GM18517 (cell line): Measurements from ENCODE around the gene HES6.
A peak's percentile ranks its signal among the peaks of the same experiment; 100 is the strongest.

ENCODE experiments used
- ATAC-seq: cut with Tn5 transposase; IDR thresholded peaks from one replicate; pipeline ENCODE4 v1.9.1; 2021; ENCODE audit warnings: mild to moderate bottlenecking, moderate library complexity; ENCODE audit not compliant: unreplicated experiment

HES6 gene

DNA sequence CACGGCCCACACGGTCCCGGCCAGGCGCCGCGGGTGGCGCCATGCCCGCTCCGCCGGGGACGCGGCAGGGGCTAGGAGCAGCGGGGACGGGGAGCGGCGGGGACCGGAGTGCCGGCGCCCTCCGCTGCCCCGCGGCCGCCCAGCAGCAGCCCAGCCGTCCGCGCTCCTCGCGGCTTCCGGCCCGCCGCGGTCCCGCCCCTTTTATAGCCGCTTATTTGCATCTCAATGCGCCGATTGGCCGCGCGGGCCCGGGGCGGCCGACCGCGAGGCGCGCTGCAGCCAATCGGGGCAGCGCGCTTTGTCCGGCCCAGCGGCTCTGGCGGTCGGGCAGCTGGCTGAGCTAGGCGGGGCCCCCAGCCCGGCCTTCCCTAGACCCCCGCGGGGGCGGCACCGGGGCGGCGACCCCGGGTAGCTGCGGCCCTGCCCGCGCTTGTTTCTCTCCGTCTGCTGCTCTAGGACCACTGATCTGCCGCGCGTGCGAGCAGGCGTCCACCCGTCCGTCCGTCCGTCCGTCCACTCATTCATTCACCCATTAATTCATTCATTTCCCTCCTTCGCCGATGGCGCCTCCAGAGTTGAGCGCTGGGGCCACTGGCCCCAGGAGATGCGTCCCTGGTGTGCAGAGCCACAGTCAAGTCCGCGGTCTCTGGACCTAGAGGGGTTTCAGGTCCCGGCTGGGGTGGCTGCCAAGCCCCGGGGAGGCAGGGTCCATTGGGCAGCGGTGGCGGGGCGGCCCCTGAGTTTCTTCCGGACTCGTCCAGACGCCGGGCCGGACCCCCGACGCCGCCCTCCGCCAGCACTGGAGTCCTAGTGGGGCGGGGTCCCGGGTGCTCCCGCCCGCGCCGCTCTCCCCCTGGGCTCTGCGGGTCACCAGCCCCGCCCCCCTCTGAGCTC, at the start of gene HES6:
Gene HES6 (minus strand): TSS at position 176 of the 894 bp plus-strand sequence. CDS start 133 bp downstream, at position 43.
- peak; percentile 78 for ATAC-seq

DNA sequence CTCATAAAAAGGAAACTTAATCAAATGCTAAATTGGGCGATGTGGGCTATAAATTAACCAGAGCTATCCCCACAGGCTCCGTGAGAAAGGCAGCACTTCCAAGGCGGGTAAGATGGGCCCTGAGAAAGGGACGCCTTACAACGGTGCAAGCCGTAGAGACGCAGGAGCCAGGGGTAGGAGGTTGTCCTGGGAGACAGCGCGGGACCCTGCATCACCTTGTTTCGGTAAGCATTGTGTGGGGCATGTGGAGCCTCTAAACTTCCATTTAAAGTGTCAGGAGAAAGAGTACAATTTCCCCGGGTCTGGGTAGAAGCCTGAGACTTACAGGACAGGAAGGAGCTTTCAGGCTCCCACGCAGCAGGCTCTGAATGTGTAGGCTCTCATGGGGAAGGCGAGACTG, 49.7 kb upstream of the HES6 start:
- no peak for ATAC-seq

DNA sequence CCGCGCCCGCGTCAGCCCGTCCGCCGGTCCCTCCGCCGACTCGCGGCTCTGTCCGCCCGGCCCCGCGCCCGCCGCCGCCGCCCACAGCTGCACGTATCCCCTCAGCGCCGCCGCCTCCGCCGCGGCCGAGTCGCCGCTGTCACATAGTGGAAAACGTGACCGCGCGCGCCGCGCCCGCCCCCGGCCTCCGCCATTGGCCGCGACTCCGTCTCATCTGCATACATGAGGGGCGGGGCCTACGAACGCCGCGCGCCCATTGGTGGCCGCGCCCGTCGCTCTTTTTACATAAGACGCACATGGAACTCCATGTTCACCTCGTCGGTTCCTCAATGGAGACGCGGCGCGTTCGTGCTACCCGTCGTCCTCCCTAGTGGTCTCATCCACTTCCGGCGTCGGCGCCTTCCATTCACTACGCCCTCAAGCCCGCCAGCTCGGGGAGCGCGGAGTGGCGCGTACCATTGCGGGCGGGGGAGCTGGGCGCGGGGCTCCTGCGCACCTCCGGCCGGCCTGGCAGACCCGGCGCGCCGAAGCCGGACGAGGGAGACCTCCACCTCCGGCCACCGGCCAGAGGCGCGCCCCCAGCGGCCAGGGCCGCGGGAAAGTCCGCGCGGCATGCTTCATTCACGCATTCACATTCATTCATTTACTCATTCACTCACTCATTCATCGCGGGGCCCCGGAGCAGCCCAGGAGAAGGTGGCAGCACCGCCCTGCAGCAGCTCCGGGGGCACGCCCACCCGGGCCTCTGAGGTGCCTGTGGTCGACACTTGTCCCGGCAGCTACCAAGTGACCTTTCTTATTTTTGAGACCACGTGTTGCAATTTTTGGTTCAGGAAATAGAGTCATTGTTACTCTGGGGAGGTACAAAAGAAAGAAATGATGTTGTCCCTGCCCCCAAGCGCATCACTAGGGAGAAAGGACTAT, 49.1 kb upstream of the HES6 start:
- ATAC-seq, result peak; percentile 90

- ATAC-seq, result no peak
Measured at GRCh38 chr2:238287737-238288649, 48.2 kb upstream of the HES6 start, which contains the start of gene PER2. TSS of gene PER2 (minus strand) at chr2:238288610. CDS start at chr2:238277936, 10,674 bp downstream.

DNA sequence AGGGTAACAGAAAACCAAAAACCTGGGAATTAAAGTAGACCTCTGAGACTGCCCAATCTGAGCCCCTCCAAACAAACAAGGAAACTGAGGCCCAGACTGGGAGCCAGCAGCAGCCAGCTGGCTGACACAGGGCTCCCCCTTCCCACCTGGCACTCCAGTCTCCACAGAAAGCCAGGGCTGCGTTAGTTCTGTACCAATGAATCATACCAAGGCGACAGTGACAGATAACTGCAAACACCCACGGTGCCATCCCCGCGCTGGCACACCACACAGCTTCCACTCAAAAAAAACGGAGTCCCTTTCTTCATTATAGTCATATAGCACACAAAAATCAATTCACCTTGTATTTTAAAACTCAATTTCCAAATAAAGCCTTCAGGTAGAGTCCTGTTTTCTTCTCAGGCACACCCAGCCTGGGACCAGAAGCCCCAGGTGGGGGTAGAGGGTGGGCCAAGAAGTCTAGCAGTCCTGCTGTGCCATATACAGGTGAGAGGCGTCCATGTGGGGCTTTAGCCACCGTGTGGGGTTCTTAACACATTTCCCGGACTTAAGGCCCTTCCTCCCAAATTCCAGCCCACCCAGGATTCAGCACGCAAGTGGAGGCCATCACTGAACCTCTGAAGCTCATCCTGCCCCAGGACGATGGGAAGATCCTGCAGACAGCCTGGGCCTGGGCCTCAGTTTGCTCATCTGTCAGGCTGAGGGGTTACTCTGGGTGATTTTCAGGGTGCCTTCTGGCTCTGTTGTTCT, 47.3 kb upstream of the HES6 start:
- ATAC-seq, result no peak

DNA sequence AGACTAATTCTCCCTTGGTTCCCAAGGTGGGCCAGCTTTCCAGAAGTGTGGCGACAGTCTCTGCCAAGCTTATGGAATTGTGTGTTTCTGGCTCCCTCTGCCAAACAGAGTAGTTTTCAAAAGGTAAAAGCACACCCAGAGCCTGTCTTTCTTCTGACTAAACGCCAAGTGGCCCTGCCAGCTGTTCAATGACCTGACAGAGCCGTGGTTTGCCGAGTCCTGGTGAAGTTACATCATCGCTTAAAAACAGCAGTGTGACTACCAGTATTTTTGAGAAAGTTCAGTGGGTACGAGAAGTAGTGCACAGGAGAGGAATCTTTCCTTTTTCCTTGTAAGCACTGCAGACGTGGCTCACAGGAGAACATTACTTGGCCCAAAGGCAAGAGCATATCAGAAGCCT, 46.7 kb upstream of the HES6 start:
- no peak for ATAC-seq

GRCh38 chr2:238286095-238286494, 46.3 kb upstream of the HES6 start:
- no peak for ATAC-seq

GRCh38 chr2:238285653-238286082, 45.8 kb upstream of the HES6 start:
- no peak for ATAC-seq

DNA sequence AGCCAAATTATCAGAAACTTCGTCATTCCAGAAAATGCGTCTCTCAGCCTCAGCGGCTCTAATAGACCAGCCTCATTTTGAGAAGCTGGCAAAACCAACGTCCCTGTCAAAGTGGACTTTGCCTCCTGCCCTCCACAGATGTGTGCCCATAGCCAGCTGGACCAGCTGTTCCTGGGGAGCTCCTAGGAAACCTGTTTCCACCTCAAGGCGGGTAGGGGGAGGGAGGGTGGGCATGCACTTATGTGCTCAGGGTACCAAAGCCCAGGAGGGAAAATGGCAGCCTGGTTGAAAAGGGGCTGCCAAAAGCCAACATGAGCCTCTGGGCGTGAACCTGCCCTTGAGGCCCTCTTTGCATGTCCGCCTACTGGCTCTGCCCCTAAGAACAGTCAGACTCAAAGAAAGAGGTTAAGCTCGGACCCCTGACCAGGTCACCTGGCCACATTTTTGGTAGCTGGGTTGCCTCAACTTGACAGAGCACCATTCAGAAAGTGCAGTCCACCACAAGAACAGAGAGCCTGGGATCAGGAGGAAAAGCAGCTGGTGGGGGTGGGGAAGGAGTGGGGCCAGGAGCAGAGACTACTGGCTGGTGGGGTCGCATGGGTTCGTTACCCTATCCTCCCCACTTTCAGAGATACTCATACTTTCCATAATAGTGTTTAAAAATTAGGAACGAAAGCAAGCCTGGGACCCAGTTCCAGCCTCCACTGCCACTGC, 45.1 kb upstream of the HES6 start:
- no peak for ATAC-seq

- ATAC-seq, result no peak
Measured at GRCh38 chr2:238282861-238283738, 43.3 kb upstream of the HES6 start.

- no peak for ATAC-seq
Measured at GRCh38 chr2:238281826-238282480, 42.1 kb upstream of the HES6 start.

- ATAC-seq, result no peak
Measured at GRCh38 chr2:238280083-238280825, 40.4 kb upstream of the HES6 start.

DNA sequence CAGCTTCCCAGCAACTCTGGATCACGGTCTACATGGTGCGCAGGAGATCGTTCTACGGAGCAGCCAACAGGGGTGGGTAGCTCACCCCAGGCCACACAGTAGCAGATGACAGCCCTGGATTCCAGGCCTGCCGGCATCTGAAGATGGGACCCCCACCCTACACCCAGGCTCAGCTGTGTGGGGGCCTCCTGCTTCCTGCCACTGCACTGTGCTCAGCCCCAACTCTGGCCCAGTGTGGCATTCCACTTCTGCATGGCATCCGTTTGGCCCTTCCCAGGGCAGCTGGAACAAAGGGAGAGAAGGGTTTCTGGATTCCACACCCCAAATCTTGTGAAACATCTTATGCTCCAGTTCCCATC, 39.5 kb upstream of the HES6 start:
- ATAC-seq, result no peak

- no peak for ATAC-seq
Measured at GRCh38 chr2:238278626-238279323, 38.9 kb upstream of the HES6 start.

- ATAC-seq, result no peak
Measured at GRCh38 chr2:238277695-238278094, 37.9 kb upstream of the HES6 start.

DNA sequence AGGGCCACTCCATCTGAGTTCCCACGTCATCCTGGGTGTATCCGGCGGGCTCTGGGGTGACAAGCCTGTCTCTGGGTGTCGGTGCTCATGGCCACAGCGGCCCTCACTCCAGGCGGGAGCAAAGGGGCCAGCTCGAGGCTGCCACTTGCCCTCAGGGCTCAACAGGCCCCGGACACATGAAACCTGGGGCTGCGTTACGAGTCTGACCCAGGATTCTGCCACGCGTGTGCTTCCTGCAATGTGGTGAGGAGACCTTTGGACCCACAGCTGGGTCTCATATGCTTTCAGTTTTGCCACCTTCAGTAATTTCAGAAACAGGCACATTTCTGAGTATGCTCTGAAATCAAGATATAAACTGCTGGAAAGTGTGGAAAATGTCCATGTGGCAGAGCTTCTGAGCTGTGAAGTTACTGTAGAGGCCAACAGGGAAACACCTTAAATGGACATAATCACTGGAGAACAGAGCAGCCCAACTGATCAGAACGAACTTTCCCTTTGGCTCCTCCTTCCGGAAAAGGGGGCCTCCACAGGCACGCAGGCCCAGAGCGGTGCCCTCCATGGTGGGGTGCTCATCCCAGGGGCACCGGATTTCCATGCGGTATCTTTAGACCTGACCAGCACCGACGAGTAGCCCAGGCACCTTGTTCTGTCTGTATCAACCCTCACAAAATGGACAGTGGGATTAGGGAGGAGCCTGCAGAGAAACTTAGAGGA, 34.5 kb upstream of the HES6 start:
- no peak for ATAC-seq
